GM20431 (cell line): ENCODE data around the gene ARRB1.

ENCODE experiments used
- in situ Hi-C: fragments of 300-500 bp; cut with MseI, MboI; formaldehyde crosslinking; loops from one replicate; pipeline ENCODE4 v1.15.0; 2020; ENCODE audit warnings: low sequenced_read_pairs; ENCODE audit not compliant: unreplicated experiment

Gene ARRB1

DNA sequence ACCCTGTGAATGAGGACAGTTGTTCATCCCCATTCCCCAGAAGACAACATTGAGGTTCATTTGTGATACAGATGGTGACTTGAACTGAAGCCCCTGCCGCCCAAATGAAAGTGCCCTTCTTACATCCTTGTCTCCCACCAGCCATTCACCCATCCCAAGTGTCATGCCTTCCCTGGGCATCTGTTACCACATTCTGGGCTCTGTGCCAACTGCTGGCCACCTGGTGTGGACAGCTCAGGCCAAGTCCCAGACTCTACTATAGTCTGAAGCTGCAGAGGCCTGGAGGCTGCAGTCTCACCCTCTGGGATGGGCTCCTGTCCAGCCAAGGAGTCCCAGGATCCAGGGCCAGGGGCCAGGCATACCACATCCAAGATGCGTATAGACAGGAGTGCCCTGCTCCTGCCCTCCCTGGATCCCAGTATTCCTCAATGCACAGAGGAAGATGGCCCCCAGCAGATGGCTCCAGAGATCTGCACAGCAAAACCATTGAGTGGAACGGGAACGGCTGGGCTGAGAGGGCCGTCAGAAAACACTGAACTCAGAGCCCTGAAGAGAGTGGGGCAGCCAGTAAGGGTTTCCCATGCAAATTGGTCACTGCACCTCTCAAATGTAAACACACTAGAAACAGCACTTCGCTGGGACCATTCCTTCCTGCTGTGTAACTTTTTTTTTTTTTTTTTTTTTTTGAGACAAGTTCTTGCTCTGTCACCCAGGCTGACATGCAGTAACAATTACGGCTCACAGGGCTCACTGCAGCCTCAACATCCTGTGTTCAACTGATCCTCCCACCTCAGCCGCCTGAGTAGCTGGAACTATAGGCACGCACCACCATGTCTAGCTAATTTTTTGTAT, 22.8 kb downstream of the ARRB1 start:
- in situ Hi-C loops = no loop called here

DNA sequence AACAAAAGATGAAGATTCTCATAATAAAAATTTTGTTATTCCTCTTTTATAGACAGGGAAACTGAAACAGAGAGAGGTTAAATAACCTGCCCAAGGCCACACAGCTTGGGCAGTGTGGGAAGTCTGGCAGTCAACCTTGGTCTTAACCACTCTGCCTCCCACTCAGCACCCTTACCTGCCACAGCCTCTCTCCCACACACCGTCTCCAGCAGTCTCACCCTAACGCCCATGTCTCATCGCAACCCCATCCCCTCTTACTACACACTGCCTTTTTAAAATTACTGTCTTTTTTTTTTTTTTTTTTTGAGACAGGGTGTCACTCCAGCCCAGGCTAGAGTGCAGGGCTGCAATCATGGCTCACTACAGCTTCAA, 25.0 kb downstream of the ARRB1 start:
- in situ Hi-C loops = no loop called here

DNA sequence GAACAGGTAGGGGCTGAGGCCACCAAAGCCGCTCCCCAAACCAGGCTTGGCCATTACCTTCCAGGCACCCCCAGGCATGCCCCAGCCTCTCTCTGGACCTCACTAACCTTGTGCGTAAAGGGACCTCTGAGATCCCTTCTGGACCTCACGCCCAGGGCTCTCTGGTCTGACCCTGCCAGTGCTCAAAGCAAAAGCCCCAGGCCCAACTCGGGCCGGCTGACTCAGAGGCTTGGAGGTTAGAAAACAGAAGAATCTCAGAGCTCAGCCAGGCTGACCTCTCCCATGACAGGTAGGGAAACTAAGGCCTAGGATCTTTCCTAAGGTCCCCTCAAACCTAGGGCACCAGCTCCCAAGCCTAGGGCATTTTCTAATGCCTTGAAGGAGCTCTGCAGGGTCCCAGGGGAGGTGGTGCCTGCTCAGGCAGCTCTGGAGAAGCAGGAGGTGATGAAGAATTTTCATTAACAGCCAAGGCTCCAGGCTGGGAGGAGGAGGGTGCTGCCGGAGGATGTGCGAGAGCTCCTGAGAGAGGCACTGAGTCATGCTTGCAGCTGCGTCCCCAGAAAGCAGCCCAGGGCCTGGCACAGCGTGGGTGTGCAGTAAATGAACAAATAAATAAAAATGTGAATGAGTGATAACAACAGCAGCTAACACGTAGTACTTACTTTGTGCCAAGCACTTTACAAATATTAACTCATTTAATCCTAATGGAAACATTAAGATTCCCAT, 25.6 kb downstream of the ARRB1 start:
- in situ Hi-C loops = no loop called here

DNA sequence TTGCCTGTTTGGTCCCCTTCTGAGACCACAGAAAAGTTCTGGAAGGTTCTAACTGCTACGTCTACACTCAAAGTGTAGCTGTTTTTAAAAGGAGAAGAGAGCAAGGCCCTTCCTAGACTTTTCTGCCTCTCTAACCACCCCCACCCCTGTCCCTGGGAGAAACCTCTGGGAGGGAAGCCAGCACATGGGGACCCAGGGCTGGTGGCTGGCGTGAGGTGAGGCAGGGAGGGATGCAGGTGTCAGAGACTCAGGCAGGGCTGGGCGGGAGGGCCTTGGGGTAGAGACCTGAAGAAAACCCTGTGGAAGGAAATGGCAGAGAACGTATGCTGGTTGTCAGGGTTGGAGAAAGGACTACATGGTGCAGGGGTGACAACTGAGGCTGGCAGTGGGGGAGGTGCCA, 26.7 kb downstream of the ARRB1 start:
- in situ Hi-C loops = no loop called here

DNA sequence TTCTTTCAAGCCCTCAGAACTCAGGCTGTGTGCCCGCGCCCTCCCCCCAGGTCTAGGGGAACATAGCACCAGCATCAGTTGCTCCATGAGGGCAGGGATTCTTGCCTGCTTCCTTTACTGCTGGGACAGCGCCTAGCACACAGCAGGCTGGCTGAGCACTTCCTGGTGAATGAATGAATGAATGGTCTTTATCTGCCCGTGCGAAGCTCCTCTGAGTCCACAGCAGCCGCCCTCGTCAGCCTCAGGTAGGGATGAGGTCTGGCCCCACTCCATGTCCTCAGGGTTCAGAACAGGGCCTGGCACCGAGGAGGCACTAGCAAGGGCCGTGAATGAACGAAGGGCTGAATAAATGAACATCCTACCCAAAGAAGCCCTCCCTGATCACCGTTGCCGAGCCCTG, 27.3 kb downstream of the ARRB1 start:
- in situ Hi-C loops = no loop called here

DNA sequence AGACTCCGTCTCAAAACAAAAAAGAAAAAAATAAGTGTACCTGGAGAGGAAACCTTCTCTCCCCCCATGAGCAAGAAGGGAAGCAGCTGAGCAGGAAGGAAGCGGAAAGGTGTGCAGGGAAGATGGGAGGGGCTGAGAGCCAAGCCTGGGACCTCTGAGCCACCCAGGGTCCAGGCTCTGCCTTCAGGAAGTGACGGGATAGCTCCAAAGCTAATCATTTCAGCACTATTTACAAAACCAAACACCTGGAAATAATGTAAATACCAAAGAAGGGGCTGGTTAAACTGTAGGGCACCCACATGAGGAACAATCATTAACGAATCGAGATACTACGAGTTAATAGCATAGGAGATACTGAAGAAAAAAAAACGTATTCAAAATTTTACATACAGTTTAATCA, 27.9 kb downstream of the ARRB1 start:
- in situ Hi-C loops = no loop called here

DNA sequence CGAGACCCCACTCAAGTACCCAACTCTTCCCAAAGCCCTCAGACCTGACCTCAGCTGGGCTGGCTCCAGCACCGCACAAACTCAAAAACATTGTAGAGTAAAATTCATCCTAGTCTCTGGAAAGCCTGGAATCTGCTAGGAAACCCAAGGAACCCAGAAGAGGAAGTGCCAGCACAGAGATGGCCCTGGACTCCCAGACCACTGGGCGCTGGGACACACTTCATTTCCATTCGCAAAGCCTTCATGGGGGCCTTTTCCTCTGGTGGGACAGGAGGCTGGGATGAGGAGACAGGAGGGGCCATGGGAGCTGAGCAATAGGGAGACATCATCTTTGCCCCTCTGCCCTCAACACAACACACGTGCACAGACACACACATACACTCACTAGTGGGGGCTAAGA, 30.8 kb downstream of the ARRB1 start:
- in situ Hi-C loops = no loop called here

DNA sequence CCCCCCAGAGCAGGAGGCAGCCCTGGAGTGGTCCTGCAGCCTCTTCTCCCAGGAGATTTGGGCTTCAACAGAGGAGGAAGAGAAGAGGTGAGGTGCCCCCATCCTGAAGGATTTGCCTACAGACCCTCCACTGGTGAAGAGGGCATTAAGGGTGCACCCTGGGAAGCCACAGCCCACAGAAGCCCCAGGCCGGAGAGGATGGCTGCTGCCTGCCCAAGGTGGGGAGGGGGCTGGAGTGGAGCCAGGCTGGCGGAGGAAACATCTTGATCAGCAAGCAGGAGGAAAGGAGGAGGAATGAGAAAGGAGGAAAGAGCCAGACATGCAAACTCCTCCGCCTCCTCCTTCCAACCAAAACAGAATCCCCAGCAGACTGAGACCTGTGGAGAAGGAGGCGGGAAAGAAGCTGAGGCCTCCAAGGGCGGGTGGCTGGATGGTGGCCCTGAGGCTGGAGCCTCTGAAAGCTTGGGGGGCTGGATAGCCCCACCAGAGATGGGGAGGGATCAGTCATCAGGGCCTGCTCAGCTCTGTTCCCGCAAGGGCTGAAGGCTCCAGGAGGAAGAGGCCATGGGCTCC, 31.3 kb downstream of the ARRB1 start:
- in situ Hi-C loops = no loop called here

DNA sequence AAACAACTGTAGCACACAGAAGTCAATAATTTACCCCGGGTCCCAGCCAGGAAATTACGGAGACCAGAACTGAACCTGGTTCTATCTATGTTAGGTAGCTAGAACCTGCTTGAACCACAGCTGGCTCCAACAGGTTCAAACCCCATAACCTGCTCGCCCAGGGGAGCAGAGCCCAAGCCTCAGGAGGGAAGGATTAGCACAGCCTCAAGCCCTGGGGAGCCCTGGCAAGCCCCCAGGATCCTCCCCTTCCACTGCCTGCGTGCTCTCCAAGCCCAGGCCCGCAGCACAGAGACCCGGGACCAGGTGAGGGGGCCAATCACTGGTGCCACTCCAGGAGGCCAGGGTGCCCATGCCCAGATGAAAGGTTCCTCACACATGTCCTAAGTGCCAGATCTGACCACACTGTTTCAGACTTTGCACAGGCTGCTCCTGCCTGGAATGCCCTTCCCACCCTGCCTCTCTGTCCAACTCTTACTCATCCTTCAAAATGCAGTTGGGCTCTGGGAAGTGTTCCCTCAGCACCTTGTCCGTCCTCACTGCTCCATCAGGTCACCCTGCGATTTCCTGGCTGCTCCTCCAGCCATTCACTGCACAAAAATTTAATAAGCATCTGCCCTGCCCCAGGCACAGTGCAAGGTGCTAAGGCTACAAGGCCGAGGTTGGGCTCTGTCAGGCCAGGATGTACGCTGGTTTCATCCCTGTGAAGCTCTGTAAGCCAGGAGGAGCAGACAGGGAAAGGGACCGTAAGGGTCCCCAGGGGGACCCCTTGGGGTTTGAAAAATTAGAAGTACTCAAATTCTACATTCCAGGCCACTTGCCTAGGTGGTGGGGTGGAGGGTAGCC, 32.2 kb downstream of the ARRB1 start:
- in situ Hi-C loops = no loop called here

DNA sequence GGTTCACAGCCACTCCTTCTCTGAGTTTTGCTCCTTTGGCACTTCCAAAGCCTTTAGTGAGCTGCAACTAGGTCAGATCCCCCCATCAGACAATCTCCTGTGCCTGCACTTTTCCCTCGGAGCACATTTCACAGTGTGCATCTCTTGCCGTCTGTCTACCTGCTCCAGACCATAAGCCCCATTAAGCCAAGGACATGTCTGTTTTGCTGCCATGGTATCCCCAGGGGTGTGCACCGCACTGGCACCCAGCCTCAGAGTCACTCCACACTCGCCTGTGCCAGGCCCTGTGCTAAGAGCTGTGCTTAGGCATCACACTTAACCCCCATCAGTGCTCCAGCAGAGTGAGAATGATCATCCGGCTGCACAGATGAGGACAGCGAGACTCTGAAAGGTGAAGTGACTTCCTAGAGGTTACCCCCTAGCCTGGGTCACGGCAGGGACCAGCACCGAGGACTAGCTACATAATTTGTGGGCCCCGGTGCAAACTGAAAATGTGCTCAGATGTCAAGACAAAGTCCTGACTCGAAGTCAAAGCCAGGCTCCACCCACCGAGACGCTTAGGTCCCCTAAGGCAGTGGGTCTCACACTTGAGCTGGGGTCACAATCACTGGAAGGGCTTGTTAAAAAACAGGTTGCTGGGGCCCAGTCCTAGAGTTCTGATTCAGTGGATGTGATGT, 33.9 kb downstream of the ARRB1 start:
- in situ Hi-C loops = no loop called here

DNA sequence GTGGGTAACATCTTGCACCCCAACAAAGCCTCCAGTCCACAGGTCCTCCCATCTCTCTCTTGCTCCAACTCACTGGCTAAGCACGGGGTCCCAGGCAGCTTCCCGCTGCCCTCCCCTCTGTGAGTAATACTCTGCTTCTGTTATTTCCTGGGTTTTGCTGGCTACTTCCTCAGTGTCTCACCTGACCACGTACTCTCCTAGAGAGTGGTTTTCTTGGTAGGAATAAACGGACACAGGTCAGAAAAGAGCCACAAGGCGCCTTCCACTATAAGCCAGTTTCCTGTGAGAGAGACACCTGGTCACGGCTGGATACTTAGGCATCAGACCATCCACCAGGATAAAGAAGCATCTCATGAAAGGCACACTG, 36.0 kb downstream of the ARRB1 start:
- in situ Hi-C loops = no loop called here

DNA sequence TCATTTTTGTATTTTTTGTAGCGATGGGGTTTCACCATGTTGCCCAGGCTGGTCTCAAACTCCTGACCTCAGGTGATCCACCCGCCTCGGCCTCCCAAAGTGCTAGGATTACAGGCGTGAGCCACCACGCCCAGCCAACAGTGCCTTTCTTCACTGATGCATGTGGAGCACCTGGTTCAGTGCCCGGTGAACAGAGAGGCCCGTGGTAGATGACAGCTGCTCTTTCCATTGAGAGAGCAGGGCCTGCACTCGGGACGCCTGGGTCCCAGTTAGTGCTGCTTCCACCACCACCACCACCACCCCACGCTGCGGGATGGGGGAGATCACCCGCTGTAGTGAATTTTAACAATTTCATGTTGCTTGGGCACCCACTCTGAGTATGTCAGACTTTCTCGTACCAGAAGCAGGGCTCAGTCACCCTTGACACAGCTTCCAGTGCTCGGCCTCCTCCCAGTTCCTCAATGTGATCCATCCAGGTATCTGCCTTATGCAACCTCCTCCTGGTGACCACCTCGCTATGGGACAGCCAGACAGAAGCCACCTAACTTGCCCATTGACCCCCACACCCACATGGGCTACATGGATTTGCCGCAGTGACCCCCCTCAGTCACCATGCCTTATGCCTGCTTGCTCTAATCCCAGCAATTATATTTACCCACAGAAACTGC, 36.6 kb downstream of the ARRB1 start:
- in situ Hi-C loops = no loop called here

DNA sequence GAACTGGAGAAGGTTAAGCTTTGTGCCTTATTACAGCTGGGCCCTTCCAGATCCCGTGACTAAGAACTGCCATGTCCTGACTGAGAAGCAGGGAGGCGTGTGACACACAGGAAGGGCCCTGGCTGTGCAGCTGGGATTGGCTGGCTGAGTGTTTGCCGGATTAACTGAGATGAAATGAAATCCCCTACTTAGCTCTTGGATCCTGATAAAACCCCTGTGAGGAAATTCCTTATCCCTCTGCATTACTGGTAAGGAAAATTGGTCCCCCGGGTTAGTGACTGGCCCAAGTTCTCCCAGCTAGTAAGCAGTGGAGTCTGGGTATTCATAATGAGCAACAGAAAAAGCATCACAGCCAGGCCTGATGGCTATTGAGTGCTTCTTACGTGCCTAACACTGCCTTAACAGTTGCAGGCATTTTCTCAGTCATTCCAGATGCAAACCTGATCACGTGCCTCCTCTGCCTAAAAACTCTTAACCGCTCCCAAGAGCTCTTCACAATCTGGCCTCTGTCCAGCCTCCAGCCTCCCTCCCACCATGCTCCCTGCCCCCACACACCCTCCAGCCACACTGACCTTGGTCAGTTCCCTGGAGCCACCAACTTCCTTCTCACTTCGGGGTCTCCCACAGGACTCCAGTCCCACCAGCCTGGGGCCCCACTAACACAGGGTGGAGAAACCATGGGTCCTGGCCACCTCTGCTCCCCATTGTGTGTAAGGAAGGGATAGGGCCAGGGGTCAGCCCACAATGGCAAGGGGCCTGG, 37.8 kb downstream of the ARRB1 start:
- in situ Hi-C loops = no loop called here

DNA sequence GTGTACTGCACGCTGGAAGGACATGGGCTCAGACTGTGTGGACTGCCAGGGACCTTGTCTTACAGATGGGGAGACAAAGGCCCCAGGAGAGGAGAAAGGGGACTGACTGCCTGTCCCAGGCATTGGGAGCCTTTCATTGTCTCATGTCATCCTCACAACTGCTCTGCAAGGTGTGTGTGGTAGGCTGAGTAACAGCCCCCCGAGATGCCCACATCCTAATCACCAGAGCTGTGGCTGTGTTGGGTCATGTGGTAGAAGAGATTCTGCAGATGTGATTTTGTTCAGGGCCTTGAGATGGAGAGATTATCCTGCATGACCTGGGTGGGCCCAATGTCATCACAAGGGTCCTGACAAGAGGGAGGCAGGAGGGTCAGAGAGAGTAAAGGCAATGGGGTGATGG, 39.1 kb downstream of the ARRB1 start:
- in situ Hi-C loops = no loop called here

DNA sequence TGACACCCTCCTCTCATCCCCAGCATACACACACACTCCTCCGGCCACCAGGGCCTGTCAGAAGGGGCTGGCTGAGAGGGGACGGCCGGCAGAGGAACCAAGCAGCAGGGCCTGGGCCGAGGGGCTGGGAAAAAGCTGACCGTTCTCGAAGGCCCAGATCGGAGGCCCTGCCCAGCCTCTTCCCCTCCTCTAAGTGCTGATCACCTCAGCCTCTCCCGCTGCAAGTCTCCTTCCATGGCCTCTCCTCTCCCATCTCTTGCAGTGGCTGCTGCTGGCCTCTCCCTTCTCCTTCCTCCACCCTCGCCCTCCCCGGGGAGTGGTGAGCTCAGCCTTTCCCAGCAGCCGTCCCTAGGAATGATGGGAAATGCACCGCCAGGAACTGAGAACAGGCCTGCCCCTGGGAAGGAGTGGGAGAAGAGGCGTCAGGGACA, 39.6 kb downstream of the ARRB1 start:
- in situ Hi-C loops = no loop called here

DNA sequence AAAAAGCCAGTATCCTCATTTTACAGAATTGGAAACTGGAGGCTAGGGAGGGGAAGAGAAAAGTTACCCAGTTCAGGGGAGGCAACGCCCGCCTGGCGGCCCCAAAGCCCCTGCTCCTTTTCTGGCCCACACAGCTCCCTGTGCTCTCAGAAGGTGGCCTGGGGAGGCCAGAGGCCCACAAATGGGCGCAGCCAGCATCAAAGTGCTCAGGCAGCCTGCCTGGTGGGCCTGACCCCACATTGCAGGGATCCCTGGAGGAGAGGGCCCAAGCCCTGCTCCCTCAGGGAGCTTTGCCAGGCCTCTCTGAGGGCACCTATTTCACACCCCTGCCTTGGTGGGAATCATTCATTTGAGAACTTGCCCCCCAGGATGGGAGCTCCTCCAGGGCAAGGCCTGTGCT, 42.5 kb downstream of the ARRB1 start:
- in situ Hi-C loops = no loop called here

DNA sequence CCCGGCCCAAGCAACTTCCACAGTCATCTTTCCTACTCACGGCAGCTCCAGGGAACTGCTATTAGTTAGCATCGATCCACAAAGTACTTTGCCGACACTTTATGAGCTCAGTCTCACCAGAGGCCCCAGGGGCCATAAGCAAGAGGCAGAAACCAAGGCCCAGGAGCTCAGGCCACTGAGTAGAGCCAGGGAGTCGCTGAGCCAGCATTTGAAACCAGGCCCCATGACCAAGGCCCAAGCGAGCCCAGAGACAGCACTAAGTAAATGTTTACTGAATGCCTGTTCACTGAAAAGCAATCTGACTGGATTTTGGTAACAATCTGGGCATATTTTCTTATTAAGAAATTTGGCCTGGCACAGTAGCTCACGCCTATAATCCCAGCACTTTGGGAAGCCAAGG, 43.3 kb downstream of the ARRB1 start:
- in situ Hi-C loops = no loop called here

DNA sequence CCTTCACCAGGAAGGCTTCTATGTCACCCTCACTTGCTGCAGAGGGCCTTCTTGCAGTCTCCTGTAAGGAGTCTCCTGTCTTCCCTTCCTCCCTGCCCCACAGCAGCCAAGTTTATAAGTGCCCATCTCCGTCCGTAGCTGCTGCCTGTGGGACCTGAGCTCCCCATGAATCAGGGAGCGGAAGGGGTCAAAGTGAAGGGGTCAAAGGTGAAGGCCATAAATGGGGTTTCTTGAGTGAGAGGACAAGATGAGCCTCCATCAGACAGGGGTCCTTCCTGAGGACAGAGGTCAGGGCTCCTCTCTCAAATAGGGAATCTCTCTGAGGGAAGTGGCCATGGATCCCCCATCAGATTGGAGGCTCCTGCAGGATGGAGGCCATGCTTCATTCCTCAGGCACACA, 44.4 kb downstream of the ARRB1 start:
- in situ Hi-C loops = no loop called here

DNA sequence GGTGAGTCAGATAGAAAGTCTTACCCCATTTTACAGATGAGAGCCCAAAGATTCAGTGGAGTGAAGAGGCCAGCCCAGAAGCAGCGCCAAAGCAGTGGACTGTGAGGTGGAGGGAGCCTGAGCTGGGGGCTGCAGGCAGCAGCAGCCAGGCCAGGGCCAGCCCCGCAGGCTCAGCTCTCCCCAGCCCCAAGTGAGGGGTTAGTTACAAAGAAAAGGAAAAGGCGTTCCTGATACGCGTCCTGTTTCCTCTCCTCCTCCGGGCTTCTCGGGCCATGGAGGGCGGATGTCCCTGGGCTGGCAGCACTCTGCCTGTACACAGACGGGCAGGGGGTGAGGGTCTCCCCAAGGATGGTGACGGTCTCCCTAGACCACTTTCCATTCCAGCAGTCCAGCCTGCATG, 44.9 kb downstream of the ARRB1 start:
- in situ Hi-C loops = no loop called here
